Fibroblast of gingiva (primary cell): ENCODE results near the gene NOL8.

Source experiments
- DNase-seq: peaks from one replicate; pipeline ENCODE4 v3.0.0-alpha.2; 2011; ENCODE audit warnings: low read depth

NOL8 gene

GRCh38 chr9:92325269-92325990 lies at the start of gene NOL8, which contains the start of gene CENPP:
NOL8 (minus strand) TSS chr9:92325350; CDS start chr9:92324161, 1,189 bp downstream.
CENPP (plus strand) TSS chr9:92325953.
- DNase-seq, result peak; percentile 86

GRCh38 chr9:92373167-92373566 lies 48.0 kb upstream of the NOL8 start:
- DNase-seq, result no peak

- no peak for DNase-seq
Measured at GRCh38 chr9:92369075-92369474, 43.9 kb upstream of the NOL8 start.

GRCh38 chr9:92360083-92360482 lies 34.9 kb upstream of the NOL8 start:
- no peak for DNase-seq

- no peak for DNase-seq
Measured at GRCh38 chr9:92359394-92359995, 34.3 kb upstream of the NOL8 start.

- no peak for DNase-seq
Measured at GRCh38 chr9:92353051-92353450, 27.9 kb upstream of the NOL8 start.

- DNase-seq, result no peak
Measured at GRCh38 chr9:92350740-92351133, 25.6 kb upstream of the NOL8 start.

GRCh38 chr9:92349771-92350739 lies 24.9 kb upstream of the NOL8 start:
- DNase-seq, result peak; percentile 75

GRCh38 chr9:92345582-92345981 lies 20.4 kb upstream of the NOL8 start:
- DNase-seq, result no peak

GRCh38 chr9:92342825-92343488 lies 17.8 kb upstream of the NOL8 start:
- peak; percentile 56 for DNase-seq

- DNase-seq, result no peak
Measured at GRCh38 chr9:92341578-92341977, 16.4 kb upstream of the NOL8 start.

- DNase-seq, result no peak
Measured at GRCh38 chr9:92333282-92333634, 8.1 kb upstream of the NOL8 start.

- peak; percentile 21 for DNase-seq
Measured at GRCh38 chr9:92332577-92333281, 7.6 kb upstream of the NOL8 start.

GRCh38 chr9:92328225-92328624 lies 3.1 kb upstream of the NOL8 start:
- DNase-seq, result peak; percentile 69

GRCh38 chr9:92327283-92327850 lies 2.2 kb upstream of the NOL8 start:
- no peak for DNase-seq

- DNase-seq, result no peak
Measured at GRCh38 chr9:92325991-92326500, 896 bp upstream of the NOL8 start.

GRCh38 chr9:92324889-92325268 lies 271 bp downstream of the NOL8 start:
- DNase-seq, result no peak

GRCh38 chr9:92324431-92324830 lies 719 bp downstream of the NOL8 start:
- DNase-seq, result no peak

- no peak for DNase-seq
Measured at GRCh38 chr9:92315456-92315855, 9.7 kb downstream of the NOL8 start.

- no peak for DNase-seq
Measured at GRCh38 chr9:92313624-92314012, 11.5 kb downstream of the NOL8 start.
